ENCODE results near the gene B4GALT6. TPM values are rescaled to one million over a fixed set of nuclear protein-coding genes. Genes with fewer than 3 reads are reported as not detected.

The B4GALT6 gene
- polyA plus RNA-seq, 1 donor from 2014 or later: 19.4 TPM

GRCh38 chr18:31669541-31669940 is 14.8 kb downstream of the B4GALT6 start:
- Histone ChIP-seq H3K4me3 (ENCODE audit: low read length) (no peak overlapping the region), H3K79me2 (replicated peaks; ENCODE audit: insufficient read depth, low read length) (peaks cover 4% of the 10 kb centered on the region)

DNA sequence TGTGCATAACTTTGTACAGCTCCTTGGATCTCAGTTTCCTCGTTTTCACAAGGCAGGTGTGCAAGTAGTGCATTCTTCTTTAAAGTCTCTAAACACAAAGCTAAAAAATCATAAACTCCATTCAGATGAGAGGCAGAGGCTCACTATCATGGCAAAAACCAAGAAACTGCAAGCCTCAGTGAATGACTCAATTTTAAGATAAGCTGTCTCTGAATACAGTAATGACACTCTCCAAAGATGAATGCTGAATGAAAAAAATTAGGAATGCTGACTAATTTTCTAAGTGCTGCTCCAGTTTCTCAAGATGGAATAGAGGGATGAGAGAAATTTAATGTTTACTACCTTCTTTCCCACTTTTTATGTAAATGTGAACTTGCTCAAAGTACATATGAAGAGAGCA is 17.2 kb downstream of the B4GALT6 start:
- Histone ChIP-seq H2AFZ (ENCODE audit: low read depth, low read length) (no peak overlapping the region), H3K27me3 (ENCODE audit: insufficient read depth, low read depth, low read length) (no peaks in the 10 kb centered on the region), H3K9me2 (ENCODE audit: insufficient read depth, low read length) (no peaks in the 10 kb centered on the region), H3K4me2 (ENCODE audit: low read length) (no peak overlapping the region), H3K4me3 (ENCODE audit: low read length) (no peak overlapping the region), H3F3A (ENCODE audit: insufficient read depth, low read length, poor library complexity, severe bottlenecking) (no peaks in the 10 kb centered on the region), H3K9ac (ENCODE audit: low read length) (no peak overlapping the region), H3K9me3 (ENCODE audit: low read length) (no peaks in the 10 kb centered on the region), H4K20me1 (ENCODE audit: insufficient read depth) (no peaks in the 10 kb centered on the region), H3K27ac (ENCODE audit: low read length) (no peak overlapping the region), H3K79me2 (replicated peaks; ENCODE audit: insufficient read depth, low read length) (no peaks in the 10 kb centered on the region), H3K36me3 (ENCODE audit: insufficient read depth, low read length) (no peaks in the 10 kb centered on the region)
- TF ChIP-seq POLR2AphosphoS5 (IDR thresholded peaks at IDR 0.05) (no peak), CTCF (IDR thresholded peaks at IDR 0.05; ENCODE audit: poor library complexity, severe bottlenecking) (no peak)

More at GRCh38 chr18:31669541-31669940, 14.8 kb downstream of the B4GALT6 start:
- H3K4me2 ChIP-seq (ENCODE audit: low read length): no peak overlapping the region
- H2AFZ ChIP-seq (ENCODE audit: low read depth, low read length): no peak overlapping the region
- no peaks in the 10 kb centered on the region for H3K27me3 ChIP-seq (ENCODE audit: insufficient read depth, low read depth, low read length)
- H3K9ac ChIP-seq (ENCODE audit: low read length): no peak overlapping the region
- H3F3A ChIP-seq (ENCODE audit: insufficient read depth, low read length, poor library complexity, severe bottlenecking): no peaks in the 10 kb centered on the region
- no peaks in the 10 kb centered on the region for H4K20me1 ChIP-seq (ENCODE audit: insufficient read depth)
- no peaks in the 10 kb centered on the region for H3K36me3 ChIP-seq (ENCODE audit: insufficient read depth, low read length)
- no peak overlapping the region for H3K27ac ChIP-seq (ENCODE audit: low read length)
- TF ChIP-seq MXI1 (conservative IDR thresholded peaks at IDR 0.05; ENCODE audit: poor library complexity, severe bottlenecking) (no peak), SMC3 (conservative IDR thresholded peaks at IDR 0.05; ENCODE audit: poor library complexity) (no peak), EZH2 (IDR thresholded peaks at IDR 0.05; ENCODE audit: borderline replicate concordance, insufficient read depth, low read length, poor library complexity, severe bottlenecking) (no peak), CTCF (IDR thresholded peaks at IDR 0.05; ENCODE audit: poor library complexity, severe bottlenecking) (no peak), EP300 (conservative IDR thresholded peaks at IDR 0.05; ENCODE audit: poor library complexity, severe bottlenecking) (no peak), POLR2AphosphoS5 (IDR thresholded peaks at IDR 0.05) (no peak)
- H3K9me2 ChIP-seq (ENCODE audit: insufficient read depth, low read length): no peaks in the 10 kb centered on the region
- no peaks in the 10 kb centered on the region for H3K9me3 ChIP-seq (ENCODE audit: low read length)

- Histone ChIP-seq H3K27ac (ENCODE audit: low read length) (no peak overlapping the region), H3K27me3 (ENCODE audit: insufficient read depth, low read depth, low read length) (no peaks in the 10 kb centered on the region), H4K20me1 (ENCODE audit: insufficient read depth) (no peaks in the 10 kb centered on the region), H3K4me3 (ENCODE audit: low read length) (no peak overlapping the region), H3K9me2 (ENCODE audit: insufficient read depth, low read length) (no peaks in the 10 kb centered on the region), H3K9me3 (ENCODE audit: low read length) (no peaks in the 10 kb centered on the region), H3K4me2 (ENCODE audit: low read length) (no peak overlapping the region), H2AFZ (ENCODE audit: low read depth, low read length) (no peak overlapping the region), H3F3A (ENCODE audit: insufficient read depth, low read length, poor library complexity, severe bottlenecking) (no peaks in the 10 kb centered on the region), H3K9ac (ENCODE audit: low read length) (no peak overlapping the region), H3K79me2 (replicated peaks; ENCODE audit: insufficient read depth, low read length) (no peaks in the 10 kb centered on the region), H3K36me3 (ENCODE audit: insufficient read depth, low read length) (no peaks in the 10 kb centered on the region)
- TF ChIP-seq EP300 (conservative IDR thresholded peaks at IDR 0.05; ENCODE audit: poor library complexity, severe bottlenecking) (no peak), CTCF (IDR thresholded peaks at IDR 0.05; ENCODE audit: poor library complexity, severe bottlenecking) (no peak), POLR2AphosphoS5 (IDR thresholded peaks at IDR 0.05) (no peak), RAD21 (conservative IDR thresholded peaks at IDR 0.05) (no peak)
- TF ChIP-seq, protein P1, sequence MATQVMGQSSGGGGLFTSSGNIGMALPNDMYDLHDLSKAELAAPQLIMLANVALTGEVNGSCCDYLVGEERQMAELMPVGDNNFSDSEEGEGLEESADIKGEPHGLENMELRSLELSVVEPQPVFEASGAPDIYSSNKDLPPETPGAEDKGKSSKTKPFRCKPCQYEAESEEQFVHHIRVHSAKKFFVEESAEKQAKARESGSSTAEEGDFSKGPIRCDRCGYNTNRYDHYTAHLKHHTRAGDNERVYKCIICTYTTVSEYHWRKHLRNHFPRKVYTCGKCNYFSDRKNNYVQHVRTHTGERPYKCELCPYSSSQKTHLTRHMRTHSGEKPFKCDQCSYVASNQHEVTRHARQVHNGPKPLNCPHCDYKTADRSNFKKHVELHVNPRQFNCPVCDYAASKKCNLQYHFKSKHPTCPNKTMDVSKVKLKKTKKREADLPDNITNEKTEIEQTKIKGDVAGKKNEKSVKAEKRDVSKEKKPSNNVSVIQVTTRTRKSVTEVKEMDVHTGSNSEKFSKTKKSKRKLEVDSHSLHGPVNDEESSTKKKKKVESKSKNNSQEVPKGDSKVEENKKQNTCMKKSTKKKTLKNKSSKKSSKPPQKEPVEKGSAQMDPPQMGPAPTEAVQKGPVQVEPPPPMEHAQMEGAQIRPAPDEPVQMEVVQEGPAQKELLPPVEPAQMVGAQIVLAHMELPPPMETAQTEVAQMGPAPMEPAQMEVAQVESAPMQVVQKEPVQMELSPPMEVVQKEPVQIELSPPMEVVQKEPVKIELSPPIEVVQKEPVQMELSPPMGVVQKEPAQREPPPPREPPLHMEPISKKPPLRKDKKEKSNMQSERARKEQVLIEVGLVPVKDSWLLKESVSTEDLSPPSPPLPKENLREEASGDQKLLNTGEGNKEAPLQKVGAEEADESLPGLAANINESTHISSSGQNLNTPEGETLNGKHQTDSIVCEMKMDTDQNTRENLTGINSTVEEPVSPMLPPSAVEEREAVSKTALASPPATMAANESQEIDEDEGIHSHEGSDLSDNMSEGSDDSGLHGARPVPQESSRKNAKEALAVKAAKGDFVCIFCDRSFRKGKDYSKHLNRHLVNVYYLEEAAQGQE (IDR thresholded peaks at IDR 0.05; ENCODE audit: borderline replicate concordance): no peak
Observed at GRCh38 chr18:31666055-31666454, 18.3 kb downstream of the B4GALT6 start.
